HEK293T (cell line): ENCODE results near the gene CHST11.

Experiments used
- ARNT ChIP-seq: fragments of 450-650 bp; IDR thresholded peaks from 2 replicates; pipeline ENCODE4 v1.6.1; 2017; ENCODE audit warnings: mild to moderate bottlenecking
- BHLHE40 ChIP-seq: fragments of 450-650 bp; IDR thresholded peaks from 2 replicates; pipeline ENCODE4 v1.6.1; 2016; ENCODE audit warnings: mild to moderate bottlenecking, moderate library complexity, borderline replicate concordance
- CTBP1 ChIP-seq: fragments of 450-650 bp; IDR thresholded peaks from 2 replicates; pipeline ENCODE4 v1.6.1; 2016; ENCODE audit warnings: borderline replicate concordance
- ELF4 ChIP-seq: fragments of 450-650 bp; IDR thresholded peaks from 2 replicates; pipeline ENCODE4 v1.6.1; 2017; ENCODE audit warnings: antibody characterized with exemption
- FOXA1 ChIP-seq: fragments of 450-650 bp; IDR thresholded peaks from 2 replicates; pipeline ENCODE4 v1.6.1; 2016; ENCODE audit warnings: mild to moderate bottlenecking
- FOXK2 ChIP-seq: fragments of 450-650 bp; IDR thresholded peaks from 2 replicates; pipeline ENCODE4 v1.6.1; 2016; ENCODE audit warnings: mild to moderate bottlenecking
- HDGF ChIP-seq: fragments of 450-650 bp; IDR thresholded peaks from 2 replicates; pipeline ENCODE4 v1.6.1; 2017; ENCODE audit warnings: antibody characterized with exemption, borderline replicate concordance
- SUZ12 ChIP-seq: fragments of 450-650 bp; IDR thresholded peaks from 2 replicates; pipeline ENCODE4 v1.6.1; 2016; ENCODE audit warnings: mild to moderate bottlenecking
- TARDBP ChIP-seq: fragments of 450-650 bp; IDR thresholded peaks from 2 replicates; pipeline ENCODE4 v1.6.1; 2016
- TF ChIP-seq, protein P1 (sequence below): fragments of 450-650 bp; IDR thresholded peaks from 2 replicates; pipeline ENCODE4 v1.6.1; 2016

DNA sequence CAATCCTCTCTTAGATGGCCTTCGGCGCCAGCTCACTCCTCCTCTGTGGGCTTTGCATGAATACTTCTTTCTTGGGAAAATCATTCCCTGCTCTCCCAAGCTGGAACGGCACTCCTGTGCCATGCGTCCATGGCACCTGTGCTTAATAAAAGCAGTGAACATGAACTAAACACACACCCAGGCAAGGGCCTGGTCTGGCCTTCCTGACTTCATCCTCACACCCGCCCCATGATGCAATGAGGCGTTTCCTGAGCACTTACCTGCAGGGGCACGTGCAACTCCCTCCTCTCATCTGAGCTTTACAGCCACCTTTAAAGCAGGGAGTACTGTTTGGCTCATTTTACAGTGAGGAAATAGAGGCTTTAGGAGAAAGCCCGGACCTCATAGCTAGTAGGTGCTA is 281.6 kb downstream of the CHST11 start:
- no peak for TF ChIP-seq FOXK2
- no peak for TF ChIP-seq SUZ12
- TF ChIP-seq FOXA1 = no peak
- TF ChIP-seq ELF4 = no peak
- no peak for TF ChIP-seq CTBP1
- no peak for TF ChIP-seq HDGF
- TF ChIP-seq, protein P1, sequence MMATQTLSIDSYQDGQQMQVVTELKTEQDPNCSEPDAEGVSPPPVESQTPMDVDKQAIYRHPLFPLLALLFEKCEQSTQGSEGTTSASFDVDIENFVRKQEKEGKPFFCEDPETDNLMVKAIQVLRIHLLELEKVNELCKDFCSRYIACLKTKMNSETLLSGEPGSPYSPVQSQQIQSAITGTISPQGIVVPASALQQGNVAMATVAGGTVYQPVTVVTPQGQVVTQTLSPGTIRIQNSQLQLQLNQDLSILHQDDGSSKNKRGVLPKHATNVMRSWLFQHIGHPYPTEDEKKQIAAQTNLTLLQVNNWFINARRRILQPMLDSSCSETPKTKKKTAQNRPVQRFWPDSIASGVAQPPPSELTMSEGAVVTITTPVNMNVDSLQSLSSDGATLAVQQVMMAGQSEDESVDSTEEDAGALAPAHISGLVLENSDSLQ = no peak
- TF ChIP-seq TARDBP = no peak
- no peak for TF ChIP-seq BHLHE40
- no peak for TF ChIP-seq ARNT
